ENCODE data around the gene OR51B6. TPM values are rescaled to one million over a fixed set of nuclear protein-coding genes. Genes with fewer than 3 reads are reported as not detected.

OR51B6 gene
- total and polyA plus RNA-seq, 3 donors from 2014 or later, result not detected

GRCh38 chr11:5367448-5368074, 16.3 kb downstream of the OR51B6 start:
- no peak overlapping the region for H3K27ac ChIP-seq
- H3K9me3 ChIP-seq, result no peaks in the 10 kb centered on the region
- no peak overlapping the region for H3K4me3 ChIP-seq
- H3K4me1 ChIP-seq, result peaks cover 3% of the 10 kb centered on the region
- intact Hi-C loops (cut with DNase I; ENCODE audit: low total_unique reads), result no loop called here
- no peaks in the 10 kb centered on the region for H3K36me3 ChIP-seq (ENCODE audit: low read depth, missing control alignments)
- no peaks in the 10 kb centered on the region for H3K27me3 ChIP-seq
- 39 to 69% methylated on average over 2 of the region's 2 CpGs for WGBS, 2 donors
- TF ChIP-seq, protein P1, sequence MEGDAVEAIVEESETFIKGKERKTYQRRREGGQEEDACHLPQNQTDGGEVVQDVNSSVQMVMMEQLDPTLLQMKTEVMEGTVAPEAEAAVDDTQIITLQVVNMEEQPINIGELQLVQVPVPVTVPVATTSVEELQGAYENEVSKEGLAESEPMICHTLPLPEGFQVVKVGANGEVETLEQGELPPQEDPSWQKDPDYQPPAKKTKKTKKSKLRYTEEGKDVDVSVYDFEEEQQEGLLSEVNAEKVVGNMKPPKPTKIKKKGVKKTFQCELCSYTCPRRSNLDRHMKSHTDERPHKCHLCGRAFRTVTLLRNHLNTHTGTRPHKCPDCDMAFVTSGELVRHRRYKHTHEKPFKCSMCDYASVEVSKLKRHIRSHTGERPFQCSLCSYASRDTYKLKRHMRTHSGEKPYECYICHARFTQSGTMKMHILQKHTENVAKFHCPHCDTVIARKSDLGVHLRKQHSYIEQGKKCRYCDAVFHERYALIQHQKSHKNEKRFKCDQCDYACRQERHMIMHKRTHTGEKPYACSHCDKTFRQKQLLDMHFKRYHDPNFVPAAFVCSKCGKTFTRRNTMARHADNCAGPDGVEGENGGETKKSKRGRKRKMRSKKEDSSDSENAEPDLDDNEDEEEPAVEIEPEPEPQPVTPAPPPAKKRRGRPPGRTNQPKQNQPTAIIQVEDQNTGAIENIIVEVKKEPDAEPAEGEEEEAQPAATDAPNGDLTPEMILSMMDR (IDR thresholded peaks at IDR 0.05), result no peak
- no peak for TF ChIP-seq POLR2A (IDR thresholded peaks at IDR 0.05)
- no peak for DNase-seq

GRCh38 chr11:5368502-5369043, 17.3 kb downstream of the OR51B6 start:
- no peak for DNase-seq

GRCh38 chr11:5369789-5370188, 18.5 kb downstream of the OR51B6 start:
- DNase-seq, result no peak
- Histone ChIP-seq H3K4me1 (peaks cover 3% of the 10 kb centered on the region), H3K9me3 (no peaks in the 10 kb centered on the region), H3K4me3 (no peak overlapping the region), H3K27ac (no peak overlapping the region), H3K36me3 (ENCODE audit: low read depth, missing control alignments) (no peaks in the 10 kb centered on the region), H3K27me3 (no peaks in the 10 kb centered on the region)
- TF ChIP-seq, protein P1 (IDR thresholded peaks at IDR 0.05), result no peak
- no peak for TF ChIP-seq POLR2A (IDR thresholded peaks at IDR 0.05)
- intact Hi-C loops (cut with DNase I; ENCODE audit: low total_unique reads), result no loop called here

More at GRCh38 chr11:5368502-5369043, 17.3 kb downstream of the OR51B6 start:
- TF ChIP-seq, protein P1 (IDR thresholded peaks at IDR 0.05), result no peak
- no peak for TF ChIP-seq POLR2A (IDR thresholded peaks at IDR 0.05)
- Histone ChIP-seq H3K9me3 (no peaks in the 10 kb centered on the region), H3K27ac (no peak overlapping the region), H3K27me3 (no peaks in the 10 kb centered on the region), H3K4me3 (no peak overlapping the region), H3K36me3 (ENCODE audit: low read depth, missing control alignments) (no peaks in the 10 kb centered on the region), H3K4me1 (peaks cover 3% of the 10 kb centered on the region)
- WGBS, 2 donors, result 70 to 72% methylated on average over 3 of the region's 3 CpGs
- intact Hi-C loops (cut with DNase I; ENCODE audit: low total_unique reads), result no loop called here

GRCh38 chr11:5380740-5381342, 29.5 kb downstream of the OR51B6 start:
- H3K4me3 ChIP-seq, result no peak overlapping the region
- WGBS, 2 donors, result 72 to 74% methylated on average over 4 of the region's 4 CpGs
- no peaks in the 10 kb centered on the region for H3K27me3 ChIP-seq
- H3K27ac ChIP-seq, result no peak overlapping the region
- intact Hi-C loops (cut with DNase I; ENCODE audit: low total_unique reads), result no loop called here
- TF ChIP-seq, protein P1 (IDR thresholded peaks at IDR 0.05), result peak; percentile 40 to 55 (median 43)
- no peak for TF ChIP-seq POLR2A (IDR thresholded peaks at IDR 0.05)
- no peaks in the 10 kb centered on the region for H3K4me1 ChIP-seq
- peak; percentile 74 for DNase-seq
- H3K36me3 ChIP-seq (ENCODE audit: low read depth, missing control alignments), result no peaks in the 10 kb centered on the region
- H3K9me3 ChIP-seq, result no peaks in the 10 kb centered on the region

Data from testis (tissue), 3 donors.